Measurements from ENCODE around the gene ASPHD2. TPM values are rescaled to one million over a fixed set of nuclear protein-coding genes. Genes with fewer than 3 reads are reported as not detected.
A peak's percentile ranks its signal among the peaks of the same experiment; 100 is the strongest.

The ASPHD2 gene
- total RNA-seq, 2 experiments from 2014 or later: 12.0 to 14.0 TPM

DNA sequence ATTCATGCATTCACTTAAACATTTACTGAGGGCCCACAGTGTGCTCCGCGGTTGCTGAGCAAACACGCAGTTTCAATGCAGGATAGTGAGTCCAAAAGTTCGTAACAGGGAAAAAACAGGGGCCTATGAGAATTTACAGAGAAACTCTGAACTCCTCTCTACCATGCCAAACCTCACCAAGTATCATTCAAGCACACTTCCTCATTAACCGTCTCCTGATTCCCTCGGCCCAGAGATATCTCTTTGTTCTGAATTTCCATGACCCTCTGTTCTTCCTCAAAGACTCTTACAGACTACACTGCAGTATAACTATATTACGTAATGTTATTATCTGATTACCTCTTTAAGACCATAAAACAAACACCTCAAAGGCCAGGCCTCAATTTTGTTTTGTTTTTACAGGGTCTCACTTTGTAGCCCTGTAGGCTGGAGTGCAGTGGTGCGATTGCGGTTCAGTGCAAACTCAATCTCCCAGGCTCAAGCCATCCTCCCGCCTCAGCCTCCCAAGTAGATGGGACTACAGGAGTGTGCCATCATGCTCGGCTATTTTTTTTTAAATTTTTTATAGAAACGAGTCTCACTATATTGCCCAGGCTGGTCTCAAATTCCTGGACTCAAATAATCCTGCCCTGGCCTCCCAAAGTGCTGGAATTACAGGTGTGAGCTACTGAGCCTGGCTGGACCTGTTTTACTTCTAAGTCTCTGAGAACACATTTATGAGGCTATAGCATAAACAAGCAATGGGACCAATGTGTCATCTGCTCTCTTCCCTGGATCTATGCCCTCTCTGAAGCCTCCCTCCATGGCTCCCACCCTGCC lies 50.9 kb downstream of the ASPHD2 start:
- no peaks in the 10 kb centered on the region for H3K27me3 Mint-ChIP-seq
- ATAC-seq (no peak), DNase-seq (peak; percentile 18)
- H3K36me3 Mint-ChIP-seq (ENCODE audit: low read depth): peaks cover 52% of the 10 kb centered on the region
- no peak for TF ChIP-seq CTCF (IDR thresholded peaks at IDR 0.05)
- H3K4me1 Mint-ChIP-seq (ENCODE audit: low read depth): peaks cover 65% of the 10 kb centered on the region
- H3K9me3 Mint-ChIP-seq: no peaks in the 10 kb centered on the region
- intact Hi-C loops (cut with micrococcal nuclease): no loop called here
- H3K27ac Mint-ChIP-seq: peak overlapping the region; percentile 83
- ChIA-PET CTCF (interaction anchor here (0.9 to 7.7 kb wide), 8 partner anchors 18 to 201 kb away, joined by 3 to 48 read pairs (median 4); no protein-coding TSS in a partner anchor), POLR2A (interaction anchor here (0.7 to 1.0 kb wide), 2 partner anchors 193 kb away, joined by 3 to 4 read pairs; no protein-coding TSS in a partner anchor)
- H3K4me3 Mint-ChIP-seq: peak overlapping the region; percentile 75

DNA sequence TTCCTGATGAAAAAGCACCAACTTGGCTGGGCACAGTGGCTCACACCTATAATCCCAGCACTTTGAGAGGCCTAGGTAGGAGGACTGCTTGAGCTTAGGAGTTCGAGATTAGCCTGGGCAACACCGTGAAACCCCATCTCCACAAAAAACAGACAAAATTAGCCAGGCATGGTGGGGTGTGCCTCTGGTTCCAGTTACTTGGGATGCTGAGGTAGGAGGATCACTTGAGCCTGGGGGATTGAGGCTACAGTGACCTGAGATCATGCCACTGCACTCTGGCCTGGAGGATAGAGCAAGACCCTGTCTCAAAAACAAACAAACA lies 51.5 kb downstream of the ASPHD2 start:
- TF ChIP-seq CTCF (IDR thresholded peaks at IDR 0.05): no peak
- H3K9me3 Mint-ChIP-seq: no peaks in the 10 kb centered on the region

DNA sequence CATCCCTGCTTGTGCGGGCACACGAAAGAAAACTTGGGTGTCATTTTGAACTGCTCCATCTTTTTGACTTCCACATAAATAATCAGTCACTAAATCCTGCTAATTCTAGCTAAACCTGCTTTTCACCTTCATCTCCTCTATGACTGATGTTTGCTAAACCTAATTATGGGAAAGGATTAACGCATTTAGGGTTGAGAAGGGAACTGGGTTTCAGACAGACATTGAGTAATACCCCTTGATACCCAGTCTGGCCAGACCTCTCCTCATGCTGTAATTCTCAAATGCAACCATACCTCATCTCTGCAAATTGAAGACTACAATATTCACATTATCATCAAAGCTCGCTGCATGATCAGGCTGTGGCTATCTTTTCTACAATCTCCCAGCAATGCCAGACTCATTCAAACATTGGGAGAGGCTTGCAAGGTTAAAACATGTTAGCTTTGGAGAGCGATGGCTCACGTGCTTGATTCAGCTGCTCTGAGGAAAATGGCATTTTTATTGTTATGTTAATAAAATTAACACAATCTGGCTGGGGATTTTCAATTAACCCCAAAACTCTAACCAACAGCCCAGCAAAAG lies 52.1 kb downstream of the ASPHD2 start:
- H3K4me3 Mint-ChIP-seq: peak overlapping the region; percentile 75
- TF ChIP-seq CTCF (IDR thresholded peaks at IDR 0.05): no peak
- intact Hi-C loops (cut with micrococcal nuclease): no loop called here
- no peak for DNase-seq
- POLR2A ChIA-PET: interaction anchor here (0.7 to 3.6 kb wide), 4 partner anchors 11 to 192 kb away, joined by 3 to 14 read pairs (median 4); no protein-coding TSS in a partner anchor
- no peaks in the 10 kb centered on the region for H3K9me3 Mint-ChIP-seq
- CTCF ChIA-PET: interaction anchor here (0.9 to 7.7 kb wide), 10 partner anchors 11 to 192 kb away, joined by 3 to 48 read pairs (median 8); no protein-coding TSS in a partner anchor
- peaks cover 51% of the 10 kb centered on the region for H3K36me3 Mint-ChIP-seq (ENCODE audit: low read depth)
- H3K27ac Mint-ChIP-seq: peak overlapping the region; percentile 98
- no peaks in the 10 kb centered on the region for H3K27me3 Mint-ChIP-seq
- ATAC-seq: no peak
- peaks cover 76% of the 10 kb centered on the region for H3K4me1 Mint-ChIP-seq (ENCODE audit: low read depth)

More for the DNA sequence above, 51.5 kb downstream of the ASPHD2 start:
- ChIA-PET CTCF (interaction anchor here (1.2 to 7.7 kb wide), 3 partner anchors 19 to 120 kb away, joined by 3 to 48 read pairs (median 13); no protein-coding TSS in a partner anchor), POLR2A (interaction anchor here (0.7 to 1.3 kb wide), 2 partner anchors 170 to 192 kb away, joined by 3 read pairs; no protein-coding TSS in a partner anchor)
- DNase-seq (no peak), ATAC-seq (no peak)
- H3K4me3 Mint-ChIP-seq: peak overlapping the region; percentile 75
- H3K4me1 Mint-ChIP-seq (ENCODE audit: low read depth): peaks cover 70% of the 10 kb centered on the region
- no peaks in the 10 kb centered on the region for H3K27me3 Mint-ChIP-seq
- peaks cover 51% of the 10 kb centered on the region for H3K36me3 Mint-ChIP-seq (ENCODE audit: low read depth)
- intact Hi-C loops (cut with micrococcal nuclease): no loop called here
- peak overlapping the region; percentile 47 for H3K27ac Mint-ChIP-seq

- POLR2A ChIA-PET: interaction anchor here (0.8 to 3.6 kb wide), 3 partner anchors 10 to 169 kb away, joined by 3 to 14 read pairs (median 5); no protein-coding TSS in a partner anchor
- intact Hi-C loops (cut with micrococcal nuclease): no loop called here
- ATAC-seq: no peak
These were observed 52.6 kb downstream of the ASPHD2 start for GRCh38 chr22:26481694-26482093.

More at GRCh38 chr22:26481694-26482093, 52.6 kb downstream of the ASPHD2 start:
- CTCF ChIA-PET: interaction anchor here (0.9 to 7.7 kb wide), 13 partner anchors 8 to 192 kb away, joined by 3 to 48 read pairs (median 6); no protein-coding TSS in a partner anchor
- DNase-seq: peak; percentile 17
- TF ChIP-seq CTCF (IDR thresholded peaks at IDR 0.05): no peak
- Mint-ChIP-seq H3K4me3 (peak overlapping the region; percentile 94), H3K27ac (peak overlapping the region; percentile 98), H3K4me1 (ENCODE audit: low read depth) (peaks cover 76% of the 10 kb centered on the region), H3K9me3 (no peaks in the 10 kb centered on the region), H3K27me3 (no peaks in the 10 kb centered on the region), H3K36me3 (ENCODE audit: low read depth) (peaks cover 47% of the 10 kb centered on the region)
